NK-92 treated with Interleukin-12 subunit alpha and Interleukin-12 subunit beta, amount 100 ng/mL, for 24 hours (cell line): ENCODE measurements around the gene MGAT4B.
"Not testable (repeated sequence)": the region's sequence is repeated elsewhere in the genome, so short reads cannot be mapped to it uniquely, and the experiment has no call there.

Source experiments
- DNase-seq: peaks from one replicate; lab custom pipeline; 2025; lab: John Stamatoyannopoulos, UW

Gene MGAT4B

GRCh38 chr5:179806250-179807048 is at the start of gene MGAT4B:
Gene MGAT4B (minus strand): TSS chr5:179806866. CDS start chr5:179806583, 283 bp downstream.
- DNase-seq: peak; percentile 60

- no peak for DNase-seq
Measured at GRCh38 chr5:179854356-179854755, 47.7 kb upstream of the MGAT4B start.

- no peak for DNase-seq
Measured at GRCh38 chr5:179852993-179853547, 46.4 kb upstream of the MGAT4B start.

GRCh38 chr5:179841621-179842020 is 35.0 kb upstream of the MGAT4B start:
- no peak for DNase-seq

- no peak for DNase-seq
Measured at GRCh38 chr5:179840766-179841165, 34.1 kb upstream of the MGAT4B start.

GRCh38 chr5:179840321-179840720 is 33.7 kb upstream of the MGAT4B start:
- DNase-seq: no peak

GRCh38 chr5:179839328-179840256 is 32.9 kb upstream of the MGAT4B start:
- no peak for DNase-seq

GRCh38 chr5:179837076-179838011 is 30.7 kb upstream of the MGAT4B start:
- no peak for DNase-seq

GRCh38 chr5:179836225-179837019 is 29.8 kb upstream of the MGAT4B start:
- DNase-seq: peak; percentile 44

- not testable (repeated sequence) for DNase-seq
Measured at GRCh38 chr5:179834871-179835270, 28.2 kb upstream of the MGAT4B start.

GRCh38 chr5:179834120-179834519 is 27.5 kb upstream of the MGAT4B start:
- no peak for DNase-seq

- no peak for DNase-seq
Measured at GRCh38 chr5:179833709-179834070, 27.0 kb upstream of the MGAT4B start.

- no peak for DNase-seq
Measured at GRCh38 chr5:179833056-179833708, 26.5 kb upstream of the MGAT4B start.

GRCh38 chr5:179832039-179832745 is 25.5 kb upstream of the MGAT4B start:
- DNase-seq: no peak

- no peak for DNase-seq
Measured at GRCh38 chr5:179830818-179831468, 24.3 kb upstream of the MGAT4B start.

- DNase-seq: no peak
Measured at GRCh38 chr5:179829732-179830435, 23.2 kb upstream of the MGAT4B start.

- DNase-seq: no peak
Measured at GRCh38 chr5:179828756-179829421, 22.2 kb upstream of the MGAT4B start.

- no peak for DNase-seq
Measured at GRCh38 chr5:179827680-179828079, 21.0 kb upstream of the MGAT4B start.
